Ovary (tissue), 3 donors: ENCODE results near the gene NLRC5.

Source experiments
- POLR2A ChIP-seq: fragments of 450-650 bp; IDR thresholded peaks from one replicate; pipeline ENCODE4 v1.6.1; 2017; ENCODE audit warnings: antibody characterized with exemption, mild to moderate bottlenecking, moderate library complexity
- TF ChIP-seq, protein P1 (sequence below), 3 donors: fragments of 450-650 bp in 2 of 3; fragments of 200-600 bp in 1 of 3; IDR thresholded peaks; one replicate each; pipeline versions ENCODE4 v1.5.1 to v1.8.0; 2016 to 2022; ENCODE audit warnings: antibody characterized with exemption in 3 of 3, mild to moderate bottlenecking in 1 of 3
- donor health status: DM: no; HTN: no; CAD: no.

DNA sequence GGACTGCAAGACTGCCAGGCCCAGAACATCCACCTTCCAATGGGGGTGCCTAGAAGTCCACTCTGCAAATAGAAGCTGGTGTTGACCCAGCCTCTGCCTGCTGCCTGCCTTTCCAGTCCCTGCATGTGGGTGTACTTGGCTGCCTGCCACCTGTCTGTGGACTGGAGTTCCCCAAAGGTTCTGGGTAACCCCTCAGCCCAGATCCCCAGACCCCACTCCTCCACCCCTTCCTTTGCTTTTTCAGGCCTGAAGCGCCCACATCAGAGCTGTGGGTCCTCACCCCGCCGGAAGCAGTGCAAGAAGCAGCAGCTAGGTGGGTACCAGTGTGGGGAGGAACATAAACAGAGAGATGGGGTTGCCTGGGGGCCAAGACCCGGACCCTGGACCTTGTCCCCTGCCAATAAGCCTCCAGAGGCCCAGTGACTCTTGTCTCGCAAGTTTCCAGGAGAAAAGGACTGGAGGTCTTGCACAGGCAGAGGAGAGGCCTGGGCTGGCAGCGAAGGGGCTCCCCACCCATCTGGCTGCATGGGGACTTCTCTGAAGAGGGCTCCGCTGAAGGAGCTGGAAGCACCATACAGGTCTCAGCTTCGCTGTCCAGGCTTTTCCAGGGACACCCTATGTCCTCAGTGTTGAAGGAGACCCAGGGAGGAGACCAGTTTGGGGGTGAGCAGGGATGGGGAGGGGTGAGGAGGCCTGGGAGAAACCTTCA lies 34.3 kb downstream of the NLRC5 start:
- no peak for TF ChIP-seq POLR2A
- TF ChIP-seq, protein P1, sequence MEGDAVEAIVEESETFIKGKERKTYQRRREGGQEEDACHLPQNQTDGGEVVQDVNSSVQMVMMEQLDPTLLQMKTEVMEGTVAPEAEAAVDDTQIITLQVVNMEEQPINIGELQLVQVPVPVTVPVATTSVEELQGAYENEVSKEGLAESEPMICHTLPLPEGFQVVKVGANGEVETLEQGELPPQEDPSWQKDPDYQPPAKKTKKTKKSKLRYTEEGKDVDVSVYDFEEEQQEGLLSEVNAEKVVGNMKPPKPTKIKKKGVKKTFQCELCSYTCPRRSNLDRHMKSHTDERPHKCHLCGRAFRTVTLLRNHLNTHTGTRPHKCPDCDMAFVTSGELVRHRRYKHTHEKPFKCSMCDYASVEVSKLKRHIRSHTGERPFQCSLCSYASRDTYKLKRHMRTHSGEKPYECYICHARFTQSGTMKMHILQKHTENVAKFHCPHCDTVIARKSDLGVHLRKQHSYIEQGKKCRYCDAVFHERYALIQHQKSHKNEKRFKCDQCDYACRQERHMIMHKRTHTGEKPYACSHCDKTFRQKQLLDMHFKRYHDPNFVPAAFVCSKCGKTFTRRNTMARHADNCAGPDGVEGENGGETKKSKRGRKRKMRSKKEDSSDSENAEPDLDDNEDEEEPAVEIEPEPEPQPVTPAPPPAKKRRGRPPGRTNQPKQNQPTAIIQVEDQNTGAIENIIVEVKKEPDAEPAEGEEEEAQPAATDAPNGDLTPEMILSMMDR (IDR thresholded peaks at IDR 0.05), result no peak
